Hippocampal formation (tissue), 2 donors: ENCODE measurements around the gene CPA2.

Experiments used
- DNase-seq, 2 donors: peaks; one replicate each; lab custom pipeline; 2025; lab: John Stamatoyannopoulos, UW

Gene CPA2

GRCh38 chr7:130279286-130279685 lies 12.6 kb downstream of the CPA2 start:
- DNase-seq: no peak

- DNase-seq: no peak
These were observed 13.2 kb downstream of the CPA2 start for GRCh38 chr7:130279906-130280305.

- DNase-seq: no peak
These were observed 14.6 kb downstream of the CPA2 start for GRCh38 chr7:130281260-130281659.

GRCh38 chr7:130286881-130287280 lies 20.2 kb downstream of the CPA2 start:
- no peak for DNase-seq

- DNase-seq: no peak
These were observed 21.5 kb downstream of the CPA2 start for GRCh38 chr7:130288168-130288567.

- no peak for DNase-seq
These were observed 22.2 kb downstream of the CPA2 start for GRCh38 chr7:130288829-130289228.

- DNase-seq: no peak
These were observed 22.8 kb downstream of the CPA2 start for GRCh38 chr7:130289478-130289877.

- no peak for DNase-seq
These were observed 24.1 kb downstream of the CPA2 start for GRCh38 chr7:130290745-130291144.

GRCh38 chr7:130292682-130293257 lies 26.1 kb downstream of the CPA2 start, which contains the start of gene CPA4:
CPA4 (plus strand) TSS chr7:130293161; CDS start chr7:130293181, 20 bp downstream.
- DNase-seq: no peak

GRCh38 chr7:130293521-130293920 lies 26.9 kb downstream of the CPA2 start:
- DNase-seq: no peak

GRCh38 chr7:130294314-130294713 lies 27.7 kb downstream of the CPA2 start:
- DNase-seq: peak in 1 of 2 donors; percentile 18

GRCh38 chr7:130296221-130296951 lies 29.7 kb downstream of the CPA2 start:
- no peak for DNase-seq

GRCh38 chr7:130297628-130298543 lies 31.2 kb downstream of the CPA2 start:
- no peak for DNase-seq

- no peak for DNase-seq
These were observed 32.1 kb downstream of the CPA2 start for GRCh38 chr7:130298544-130299326.

GRCh38 chr7:130299866-130300265 lies 33.2 kb downstream of the CPA2 start:
- no peak for DNase-seq

GRCh38 chr7:130301501-130302020 lies 34.9 kb downstream of the CPA2 start:
- DNase-seq: no peak

- no peak for DNase-seq
These were observed 36.0 kb downstream of the CPA2 start for GRCh38 chr7:130302649-130303048.

- DNase-seq: no peak
These were observed 36.5 kb downstream of the CPA2 start for GRCh38 chr7:130303127-130303526.

- no peak for DNase-seq
These were observed 36.9 kb downstream of the CPA2 start for GRCh38 chr7:130303551-130303950.

- no peak for DNase-seq
These were observed 37.3 kb downstream of the CPA2 start for GRCh38 chr7:130303982-130304381.

GRCh38 chr7:130304878-130305277 lies 38.2 kb downstream of the CPA2 start:
- no peak for DNase-seq
